H1 (cell line): ENCODE measurements around the gene MED12L. TPM values are rescaled to one million over a fixed set of nuclear protein-coding genes. Genes with fewer than 3 reads are reported as not detected.

Source experiments
- CTCF ChIA-PET: fragments of 300-600 bp; sonication (Branson Sonifier 250); formaldehyde crosslinking; loops from one replicate; lab custom pipeline; 2021; ENCODE audit not compliant: partially characterized antibody; lab: Charles Lee
- POLR2A ChIA-PET: fragments of 300-600 bp; sonication (Branson Sonifier 250); formaldehyde crosslinking; loops from one replicate; lab custom pipeline; 2021; ENCODE audit warnings: inconsistent platforms; ENCODE audit not compliant: partially characterized antibody; lab: Charles Lee
- DNase-seq, 2 experiments: peaks; one replicate each; pipeline versions ENCODE4 v3.0.0 to v3.0.0-alpha.2; 2010 to 2022; ENCODE audit warnings: low spot score in 2 of 2, low read depth in 1 of 2, mixed read lengths in 1 of 2
- FAIRE-seq: peaks from 2 replicates; lab custom pipeline; 2011; peaks lifted over from hg19 to GRCh38; lab: Jason Lieb, UNC
- H2AFZ ChIP-seq: 2 replicates; pipeline ENCODE4 v1.8.1; 2012; ENCODE audit warnings: low read length, inconsistent platforms
- H2AK5ac ChIP-seq: 2 replicates; pipeline ENCODE4 v1.6.1; 2013; ENCODE audit warnings: low read depth, low read length
- H2BK120ac ChIP-seq: replicated peaks from 2 replicates; pipeline ENCODE3; 2013; ENCODE audit warnings: low read depth, low read length, inconsistent platforms
- H2BK12ac ChIP-seq: 2 replicates; pipeline ENCODE4 v1.6.1; 2013; ENCODE audit warnings: low read depth, low read length
- H2BK15ac ChIP-seq: 2 replicates; pipeline ENCODE4 v1.6.1; 2013; ENCODE audit warnings: low read length
- H2BK20ac ChIP-seq: 2 replicates; pipeline ENCODE4 v1.6.1; 2013; ENCODE audit warnings: low read length
- H2BK5ac ChIP-seq: 2 replicates; pipeline ENCODE4 v1.6.1; 2013; ENCODE audit warnings: low read depth, low read length
- H3K14ac ChIP-seq: 2 replicates; pipeline ENCODE4 v1.6.1; 2013; ENCODE audit warnings: inconsistent platforms; ENCODE audit not compliant: insufficient read length
- H3K18ac ChIP-seq: 2 replicates; pipeline ENCODE4 v1.6.1; 2013; ENCODE audit warnings: low read length; ENCODE audit errors: extremely low read depth
- H3K23ac ChIP-seq: 2 replicates; pipeline ENCODE4 v1.6.1; 2013; ENCODE audit warnings: inconsistent platforms; ENCODE audit not compliant: insufficient read length
- H3K23me2 ChIP-seq: 2 replicates; pipeline ENCODE4 v1.6.1; 2013; ENCODE audit warnings: low read depth, low read length
- H3K27ac ChIP-seq: 2 replicates; pipeline ENCODE4 v1.6.1; 2011; ENCODE audit warnings: low read depth, low read length, inconsistent platforms
- H3K27me3 ChIP-seq, 4 experiments: replicated peaks in 1 of 4; 1 replicate in 1 of 4; 2 replicates in 3 of 4; pipeline versions ENCODE4 v1.6.1 to v1.8.1; 2011 to 2013; ENCODE audit warnings: low read length in 3 of 4, mild to moderate bottlenecking in 3 of 4, inconsistent platforms in 2 of 4, mixed read lengths in 2 of 4, moderate library complexity in 1 of 4; ENCODE audit not compliant: control insufficient read depth in 3 of 4, insufficient read depth in 3 of 4; ENCODE audit errors: extremely low read depth in 1 of 4
- H3K36me3 ChIP-seq, 4 experiments: 2 replicates each; pipeline versions ENCODE4 v1.6.1 to v1.8.1; 2011 to 2013; ENCODE audit warnings: mild to moderate bottlenecking in 4 of 4, low read length in 3 of 4, moderate library complexity in 2 of 4, control low read depth in 1 of 4, inconsistent platforms in 1 of 4; ENCODE audit not compliant: insufficient read depth in 4 of 4, control insufficient read depth in 2 of 4
- H3K4ac ChIP-seq: replicated peaks from 2 replicates; pipeline ENCODE3; 2013; ENCODE audit warnings: low read length, low read depth, mixed read lengths, inconsistent platforms; ENCODE audit not compliant: insufficient read length
- H3K4me1 ChIP-seq, 4 experiments: replicated peaks in 1 of 4; 1 replicate in 1 of 4; 2 replicates in 3 of 4; pipeline versions ENCODE4 v1.6.1 to v1.8.1; 2011 to 2013; ENCODE audit warnings: low read length in 3 of 4, inconsistent platforms in 2 of 4, mixed read lengths in 1 of 4; ENCODE audit not compliant: insufficient read depth in 4 of 4, control insufficient read depth in 3 of 4
- H3K4me2 ChIP-seq, 2 experiments: 2 replicates each; pipeline versions ENCODE4 v1.6.1 to v1.8.1; 2011 to 2013; ENCODE audit warnings: low read depth in 2 of 2, low read length in 2 of 2, control low read depth in 1 of 2, inconsistent platforms in 1 of 2, mild to moderate bottlenecking in 1 of 2; ENCODE audit not compliant: insufficient read depth in 1 of 2
- H3K4me3 ChIP-seq, 4 experiments: fragments of 200-600, 300-600 bp in 1 of 4; sonication (generic), shearing (Covaris generic), sonication (Bioruptor Twin) in 1 of 4; 2 replicates each; pipeline versions ENCODE4 v1.5.1 to v1.8.1; 2011 to 2016; ENCODE audit warnings: low read length in 4 of 4, low read depth in 3 of 4, control low read depth in 2 of 4, inconsistent platforms in 2 of 4, mild to moderate bottlenecking in 2 of 4, mixed read lengths in 1 of 4, moderate library complexity in 1 of 4; ENCODE audit not compliant: insufficient read depth in 2 of 4; ENCODE audit errors: extremely low read depth in 1 of 4
- H3K56ac ChIP-seq: replicated peaks from 2 replicates; pipeline ENCODE3; 2013; ENCODE audit warnings: low read depth, mild to moderate bottlenecking, mixed read lengths, low read length, inconsistent platforms; ENCODE audit not compliant: insufficient read length
- H3K79me1 ChIP-seq: 2 replicates; pipeline ENCODE4 v1.6.1; 2013; ENCODE audit warnings: low read depth, low read length, control low read depth
- H3K79me2 ChIP-seq, 2 experiments: 2 replicates each; pipeline versions ENCODE4 v1.6.1 to v1.8.1; 2012 to 2013; ENCODE audit warnings: low read length in 2 of 2, mild to moderate bottlenecking in 2 of 2, inconsistent platforms in 1 of 2; ENCODE audit not compliant: insufficient read depth in 2 of 2, control insufficient read depth in 1 of 2
- H3K9ac ChIP-seq, 4 experiments: replicated peaks in 1 of 4; 1 replicate in 1 of 4; 2 replicates in 3 of 4; pipeline versions ENCODE4 v1.6.1 to v1.8.1; 2011 to 2013; ENCODE audit warnings: low read depth in 3 of 4, low read length in 3 of 4, control low read depth in 2 of 4, mild to moderate bottlenecking in 2 of 4, moderate library complexity in 2 of 4, inconsistent platforms in 1 of 4; ENCODE audit errors: extremely low read depth in 1 of 4
- H3K9me3 ChIP-seq, 2 experiments: 2 replicates each; pipeline versions ENCODE4 v1.6.1 to v1.8.1; 2012 to 2013; ENCODE audit warnings: mild to moderate bottlenecking in 2 of 2, moderate library complexity in 2 of 2, control low read depth in 1 of 2, inconsistent platforms in 1 of 2, low read depth in 1 of 2, low read length in 1 of 2, mixed read lengths in 1 of 2; ENCODE audit not compliant: insufficient read depth in 2 of 2
- H4K20me1 ChIP-seq, 2 experiments: replicated peaks in 1 of 2; 2 replicates each; pipeline versions ENCODE3 to v1.8.1; 2011 to 2013; ENCODE audit warnings: inconsistent platforms in 2 of 2, low read length in 2 of 2, mild to moderate bottlenecking in 1 of 2; ENCODE audit not compliant: insufficient read depth in 2 of 2, control insufficient read depth in 1 of 2
- H4K5ac ChIP-seq: 2 replicates; pipeline ENCODE4 v1.6.1; 2013; ENCODE audit warnings: low read length, low read depth, mixed read lengths, inconsistent platforms; ENCODE audit not compliant: insufficient read length
- H4K8ac ChIP-seq: 2 replicates; pipeline ENCODE4 v1.8.0; 2013; ENCODE audit warnings: mild to moderate bottlenecking, moderate library complexity, low read length, inconsistent platforms; ENCODE audit not compliant: insufficient read depth; ENCODE audit errors: extremely low read depth
- H4K91ac ChIP-seq: replicated peaks from 2 replicates; pipeline ENCODE3; 2013; ENCODE audit warnings: low read length, mixed read lengths, inconsistent platforms; ENCODE audit not compliant: insufficient read length
- GTF2F1 ChIP-seq: IDR thresholded peaks from 2 replicates; pipeline ENCODE4 v1.6.1; 2012; ENCODE audit warnings: low read depth, low read length, improper control_type of control experiment, borderline replicate concordance
- HDAC2 ChIP-seq, 2 experiments: fragments of 300-600 bp in 1 of 2; sonication (generic) in 1 of 2; IDR thresholded peaks; 2 replicates each; pipeline ENCODE4 v1.6.1; 2011 to 2012; ENCODE audit warnings: low read depth in 2 of 2, low read length in 2 of 2, mild to moderate bottlenecking in 2 of 2, moderate library complexity in 2 of 2, borderline replicate concordance in 1 of 2, inconsistent platforms in 1 of 2
- WGBS, 2 experiments: shearing (Covaris generic) in 1 of 2; methylation state at CpG; one replicate each; pipeline versions ENCODE4 v1.1.6 to v1.1.7; 2013 to 2015; ENCODE audit warnings: low lambda C conversion rate in 2 of 2, mixed read lengths in 2 of 2, inconsistent platforms in 1 of 2, low coverage in 1 of 2, missing lambda C conversion rate in 1 of 2; ENCODE audit not compliant: insufficient replicate concordance in 2 of 2, insufficient coverage in 1 of 2, insufficient read length in 1 of 2; ENCODE audit errors: extremely low coverage in 1 of 2, missing lambda C conversion rate in 1 of 2; 5-methylcytosine and 5-hydroxymethylcytosine counted together
- polyA plus RNA-seq, 7 experiments: library from polyadenylated mRNA; depleted of rRNA in 3 of 7; stranded (reverse) in 5 of 7; unstranded in 2 of 7; fragments of >200 nt in 5 of 7; fragments of 200-250 nt in 2 of 7; gene quantifications; 1 replicate in 5 of 7; 2 replicates in 1 of 7; 4 replicates in 1 of 7; pipeline versions ENCODE4 v1.2.1 to v1.2.3, GENCODE V29; 2011 to 2013; ENCODE audit warnings: missing spikeins in 2 of 7, mixed read lengths in 2 of 7
- total RNA-seq: library from RNA; stranded (reverse); fragmentation: NEBNext Ultra II Directional; extraction: Animal tissue kit (Norgen Biotek cat#: 25700); gene quantifications from 2 replicates; pipeline ENCODE4 v1.2.1, GENCODE V29; 2021

MED12L gene
- total and polyA plus RNA-seq, 2 of the 8 experiments (the other 6 are each of a cell fraction or from before 2014, with no cell fraction given), result 3.6 to 26.2 TPM

GRCh38 chr3:151462278-151462780, 376.9 kb downstream of the MED12L start:
- 93% methylated on average over 6 of the region's 6 CpGs; no CpG with 5 or more reads in 1 of the 2 experiments for WGBS, 2 experiments
- no peak overlapping the region for H3K56ac ChIP-seq
- TF ChIP-seq GTF2F1 (no peak), HDAC2 (IDR thresholded peaks at IDR 0.05; ENCODE audit: borderline replicate concordance in 1 of 2, low read depth in 2 of 2, low read length in 2 of 2) (no peak)

More at GRCh38 chr3:151462278-151462780, 376.9 kb downstream of the MED12L start:
- Histone ChIP-seq H3K79me1 (no peaks in the 10 kb centered on the region), H3K4me2 (no peak overlapping the region), H3K36me3 (no peaks in the 10 kb centered on the region), H3K4me1 (peaks cover 0 to 2% (median 0%) of the 10 kb centered on the region in 4 experiments; a peak in 1 of 7 replicates), H4K5ac (no peak overlapping the region), H3K23ac (no peak overlapping the region), H4K8ac (no peak overlapping the region), H3K18ac (no peak overlapping the region), H4K91ac (no peak overlapping the region), H3K27ac (no peak overlapping the region), H2BK120ac (no peak overlapping the region), H2BK15ac (no peak overlapping the region), H3K27me3 (no peaks in the 10 kb centered on the region), H4K20me1 (no peaks in the 10 kb centered on the region), H3K79me2 (no peaks in the 10 kb centered on the region), H3K9me3 (no peaks in the 10 kb centered on the region), H2AFZ (no peak overlapping the region), H2BK12ac (no peak overlapping the region), H3K4ac (no peak overlapping the region), H2BK20ac (no peak overlapping the region), H2AK5ac (no peak overlapping the region), H3K14ac (no peak overlapping the region), H3K9ac (no peak overlapping the region), H3K4me3 (no peak overlapping the region), H3K23me2 (no peaks in the 10 kb centered on the region; the same call in 1 of the 2 replicates), H2BK5ac (no peak overlapping the region)
- ChIA-PET POLR2A (no interaction called here), CTCF (interaction anchor here (1.0 to 1.4 kb wide), 3 partner anchors 9 to 375 kb away, joined by 3 to 4 read pairs (median 3); no protein-coding TSS in a partner anchor)
- DNase-seq (no peak), FAIRE-seq (no peak)
